Stimulated activated CD4-positive, alpha-beta T cell treated with anti-CD3 and anti-CD28 coated beads, Interleukin-1b, Interleukin-23, amount 100 ng/mL, for 24 hours (primary cell): ENCODE data around the gene PRELID3B.
"Not testable (repeated sequence)": the region's sequence is repeated elsewhere in the genome, so short reads cannot be mapped to it uniquely, and the experiment has no call there.

Experiments
- DNase-seq, 4 experiments: peaks; one replicate each; pipeline ENCODE4 v3.0.0-alpha.2; 2020; ENCODE audit warnings: low read depth in 4 of 4, low spot score in 1 of 4

PRELID3B gene

DNA sequence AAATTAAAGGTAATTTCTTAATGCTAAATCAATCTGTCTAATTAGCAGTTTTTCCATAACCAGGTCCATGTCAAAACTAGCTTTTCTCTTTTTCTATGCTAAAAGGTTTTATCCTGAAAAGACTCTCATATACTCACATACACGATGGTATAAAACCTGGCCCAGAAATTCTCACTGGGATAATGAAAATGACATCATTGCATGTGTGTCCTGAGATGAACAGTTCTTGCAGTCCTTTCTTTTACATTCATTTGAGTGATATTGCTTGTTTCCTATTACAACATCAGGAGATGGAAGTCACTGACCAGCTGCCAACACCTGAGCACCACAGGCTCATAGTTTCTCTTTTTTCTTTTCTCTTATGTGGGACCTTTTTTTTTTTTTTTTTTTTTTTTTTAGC is 7.9 kb upstream of the PRELID3B start:
- DNase-seq, result no peak

DNA sequence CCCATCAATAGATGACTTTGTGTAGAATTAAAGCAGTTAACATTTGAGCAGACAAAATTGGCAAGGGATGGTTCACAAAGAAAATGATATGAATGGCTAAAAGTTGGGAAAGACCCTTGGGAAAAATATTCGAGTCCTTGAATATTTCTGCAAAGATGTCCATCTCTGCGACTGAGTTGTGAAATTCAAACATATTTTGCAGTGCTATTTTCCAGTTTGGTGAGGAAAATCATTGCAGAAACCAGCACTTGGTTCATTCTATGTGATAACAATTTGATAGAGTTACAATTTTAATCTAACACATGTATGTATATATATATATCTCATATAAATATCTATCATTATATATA is 6.1 kb upstream of the PRELID3B start:
- no peak for DNase-seq

DNA sequence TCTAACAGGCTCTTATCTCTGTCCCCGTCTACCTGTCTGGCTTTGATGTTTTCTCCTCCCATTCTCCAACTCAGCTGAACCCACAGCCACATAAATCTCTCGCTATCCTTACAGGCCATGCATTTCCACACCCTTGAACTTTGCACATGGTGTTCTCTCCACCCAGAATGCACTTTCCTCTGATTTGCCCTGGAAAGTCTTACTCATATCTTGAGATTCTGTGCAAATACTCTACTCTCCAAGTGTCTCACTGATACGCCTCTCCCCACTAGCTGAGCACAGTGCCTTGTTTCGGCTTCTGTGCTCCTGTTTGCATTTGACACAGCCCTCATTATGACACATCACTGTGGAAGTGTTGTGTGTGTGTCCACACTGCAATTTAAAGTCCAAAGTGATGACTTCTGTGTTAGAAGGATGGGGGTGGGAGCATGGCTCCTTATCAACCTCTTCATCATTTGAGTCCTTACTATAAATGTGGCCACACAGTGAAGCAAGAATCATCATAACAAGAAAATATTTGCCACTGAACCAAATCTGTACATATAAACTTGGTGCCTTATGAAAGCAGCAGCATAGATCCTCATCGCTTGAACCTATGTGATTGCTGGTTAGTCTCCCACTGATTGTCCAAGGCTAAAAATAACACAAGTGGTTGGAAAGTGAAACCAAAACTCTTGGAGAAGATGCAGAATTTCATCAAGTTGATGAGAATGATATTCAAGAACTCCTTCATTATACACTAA is 5.5 kb upstream of the PRELID3B start:
- DNase-seq, result no peak

DNA sequence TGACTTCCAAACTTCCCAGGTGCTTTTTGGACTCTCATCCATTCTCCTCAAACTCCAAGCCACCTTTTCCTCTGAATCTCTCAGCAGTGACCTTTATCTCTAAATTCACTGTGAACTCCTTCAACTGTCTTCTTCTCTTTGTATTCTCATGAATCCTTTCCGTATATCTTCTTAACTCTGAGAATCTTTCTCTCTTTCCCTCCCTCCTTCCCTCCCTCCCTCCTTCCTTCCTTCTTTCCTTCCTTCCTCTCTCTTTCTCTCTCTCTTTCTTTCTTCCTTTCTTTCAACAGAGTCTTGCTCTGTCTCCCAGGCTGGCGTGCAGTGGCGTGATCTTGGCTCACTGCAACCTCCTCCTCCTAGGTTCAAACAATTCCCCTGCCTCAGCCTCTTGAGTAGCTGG is 4.3 kb upstream of the PRELID3B start:
- no peak for DNase-seq

DNA sequence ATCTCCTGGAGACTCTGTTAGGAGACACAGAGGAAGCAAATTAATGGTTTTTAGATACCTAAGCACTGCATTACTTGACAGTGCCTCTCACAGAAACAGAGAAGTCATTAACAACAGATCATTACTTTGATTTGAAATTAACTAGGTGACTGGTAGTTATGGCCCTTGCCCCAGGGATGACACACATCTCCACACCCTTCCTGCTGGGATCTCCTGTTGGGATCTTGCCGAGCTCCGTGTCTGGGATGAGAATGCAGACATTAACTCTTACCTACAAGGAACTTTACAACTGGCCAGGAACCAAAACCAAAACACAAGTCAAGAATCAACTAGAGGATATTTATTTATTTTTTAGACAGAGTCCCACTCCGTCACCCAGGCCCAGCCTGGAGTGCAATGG is 2.2 kb upstream of the PRELID3B start:
- no peak for DNase-seq

DNA sequence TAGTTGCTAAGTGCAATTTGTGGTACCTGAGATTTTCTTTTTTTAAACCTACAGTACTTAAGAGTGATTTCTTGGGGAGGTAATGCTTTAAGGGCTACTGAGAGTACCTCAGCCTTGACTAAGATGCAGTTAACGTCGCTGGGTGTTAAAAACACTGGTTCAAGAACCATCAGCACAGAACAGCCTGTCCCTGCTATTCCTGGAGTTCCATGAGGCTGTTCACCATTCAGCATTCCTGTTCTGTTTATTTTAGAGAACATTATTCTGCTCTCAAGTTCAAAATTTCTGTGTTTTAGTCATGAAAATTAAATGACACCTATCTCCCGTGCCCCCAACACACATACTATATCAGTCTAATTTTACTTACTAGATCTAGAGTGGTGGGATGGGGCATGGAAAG is 1.7 kb upstream of the PRELID3B start:
- no peak for DNase-seq

DNA sequence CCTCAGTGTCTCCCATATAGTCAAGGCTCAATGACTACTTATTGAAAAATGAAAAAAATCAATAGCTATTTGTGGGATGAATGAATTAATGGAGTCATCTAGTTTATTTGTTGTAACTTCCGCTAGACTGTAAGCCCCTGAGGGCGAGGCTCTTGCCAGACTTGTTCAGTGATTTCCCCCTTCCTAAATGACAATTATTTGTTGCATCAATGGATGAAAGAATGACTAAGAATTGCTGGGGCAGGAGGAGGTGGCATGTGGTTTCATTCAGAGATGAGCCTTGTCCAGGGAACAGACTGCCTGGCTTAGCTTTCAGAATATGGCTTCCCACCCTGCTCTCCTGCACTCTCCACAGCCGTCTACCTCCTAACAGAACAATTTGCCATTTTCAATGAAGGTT is 1.1 kb upstream of the PRELID3B start:
- no peak for DNase-seq

DNA sequence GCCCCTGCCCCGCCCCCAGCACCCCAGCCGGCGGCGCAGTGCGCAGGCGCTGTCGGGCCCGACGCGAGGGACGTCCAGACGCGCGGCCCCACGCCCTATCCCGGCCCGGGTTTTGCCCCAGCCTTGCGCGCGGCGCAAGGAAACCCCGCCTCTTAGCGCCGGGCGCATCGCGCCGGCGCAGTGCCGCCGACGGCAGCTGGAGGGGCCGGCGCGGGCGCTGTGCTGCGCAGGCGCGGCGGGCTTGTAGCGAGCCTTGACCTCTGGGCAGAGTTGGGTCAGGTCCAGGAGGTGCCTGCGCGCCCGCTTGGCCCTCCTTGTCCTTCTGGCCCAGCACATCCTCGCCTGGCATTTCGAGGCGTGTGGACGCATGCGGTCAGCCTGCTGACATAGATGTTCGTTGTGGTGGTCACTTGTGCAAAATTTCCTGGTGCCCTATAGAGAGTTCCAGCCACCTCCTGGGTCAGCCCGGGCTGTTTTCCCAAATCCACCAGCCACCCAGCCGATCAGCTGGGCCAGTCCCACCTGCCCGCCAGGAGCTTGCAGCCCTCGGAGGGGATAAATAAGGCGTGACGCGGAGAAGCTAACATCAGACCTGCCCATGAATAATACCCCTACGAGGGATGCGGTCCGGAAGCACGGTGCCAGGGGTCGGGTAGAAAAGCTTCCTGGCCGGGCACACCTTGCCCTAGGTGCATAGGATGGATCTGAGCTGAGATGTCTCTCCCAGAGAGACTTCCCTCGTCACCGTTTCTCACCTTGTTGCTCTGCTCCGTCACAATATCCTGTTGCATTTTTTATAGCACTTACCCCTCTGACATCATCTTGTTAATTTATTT is 428 bp upstream of the PRELID3B start:
- DNase-seq, result peak; percentile 81 to 94 (median 92)

DNA sequence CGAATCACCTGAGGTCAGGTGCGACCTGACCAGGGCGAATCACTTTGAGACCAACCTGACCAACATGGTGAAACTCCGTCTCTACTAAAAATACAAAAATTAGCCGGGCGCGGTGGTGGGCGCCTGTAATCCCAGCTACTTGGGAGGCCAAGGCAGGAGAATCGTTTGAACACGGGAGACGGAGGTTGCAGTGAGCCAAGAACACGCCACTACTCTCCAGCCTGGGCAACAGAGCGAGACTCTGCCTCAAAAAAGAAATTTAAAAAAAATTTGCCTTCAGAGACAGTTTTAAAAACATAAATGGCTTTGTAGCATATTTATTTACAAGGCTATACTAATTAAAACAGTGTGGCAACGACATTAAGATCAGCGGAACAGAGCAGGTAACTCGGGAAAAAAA is 1.1 kb downstream of the PRELID3B start:
- DNase-seq, result not testable (repeated sequence)

DNA sequence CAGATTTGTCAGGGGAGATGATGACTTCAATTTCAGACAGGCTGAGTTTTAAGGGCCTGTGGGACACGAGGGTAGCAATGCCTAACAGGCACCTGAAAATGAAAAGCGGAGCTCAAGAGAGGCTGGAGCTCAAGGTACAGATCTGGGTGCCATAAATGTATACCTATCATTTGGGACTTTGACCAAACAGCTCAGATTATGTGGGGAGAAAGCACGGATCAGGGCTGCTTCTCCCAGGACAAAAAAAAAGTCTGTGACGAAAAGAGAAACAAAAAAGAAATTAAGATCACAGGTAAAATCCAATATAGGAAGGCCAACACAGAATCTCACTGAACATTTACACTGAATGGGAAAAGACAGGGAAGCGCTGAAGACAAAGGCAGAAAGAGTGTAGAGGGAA is 1.9 kb downstream of the PRELID3B start:
- no peak for DNase-seq

DNA sequence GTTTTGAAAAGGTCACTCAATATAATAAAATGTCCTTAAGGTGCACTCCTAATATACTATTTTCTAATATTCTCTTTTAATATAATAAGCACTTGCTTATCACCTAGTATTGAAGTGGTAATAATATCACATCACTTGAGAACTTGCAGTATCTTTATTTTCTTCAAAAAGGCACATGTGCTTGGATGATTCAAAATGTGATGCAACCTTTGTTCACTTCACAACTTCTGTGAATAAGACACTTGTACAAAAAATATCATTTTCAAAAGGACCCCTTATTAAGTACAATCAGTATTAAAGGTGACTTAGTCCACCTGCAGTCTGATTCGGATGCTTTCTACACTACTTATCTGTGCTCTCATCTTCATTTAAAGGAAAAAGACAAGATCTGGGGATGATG is 3.4 kb downstream of the PRELID3B start:
- DNase-seq, result no peak

DNA sequence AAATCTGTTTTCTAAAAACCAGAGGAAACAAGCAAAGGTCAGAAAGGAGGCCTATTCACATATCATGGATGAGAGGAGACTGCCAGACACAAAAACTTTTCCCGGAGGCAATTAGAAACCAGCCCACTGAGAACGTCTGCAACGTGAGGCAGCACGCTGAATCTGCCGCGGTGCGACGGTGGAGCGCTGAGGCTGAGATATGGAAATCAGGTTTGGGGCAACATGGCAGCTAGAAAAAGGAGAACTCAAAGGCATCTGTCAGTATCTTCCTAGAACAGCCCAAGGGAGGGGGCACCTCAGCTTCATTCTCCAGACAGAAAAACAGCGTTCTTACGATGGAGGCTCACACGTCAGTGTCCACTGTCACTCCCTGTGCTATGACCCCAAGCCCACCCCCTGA is 5.2 kb downstream of the PRELID3B start:
- no peak for DNase-seq

DNA sequence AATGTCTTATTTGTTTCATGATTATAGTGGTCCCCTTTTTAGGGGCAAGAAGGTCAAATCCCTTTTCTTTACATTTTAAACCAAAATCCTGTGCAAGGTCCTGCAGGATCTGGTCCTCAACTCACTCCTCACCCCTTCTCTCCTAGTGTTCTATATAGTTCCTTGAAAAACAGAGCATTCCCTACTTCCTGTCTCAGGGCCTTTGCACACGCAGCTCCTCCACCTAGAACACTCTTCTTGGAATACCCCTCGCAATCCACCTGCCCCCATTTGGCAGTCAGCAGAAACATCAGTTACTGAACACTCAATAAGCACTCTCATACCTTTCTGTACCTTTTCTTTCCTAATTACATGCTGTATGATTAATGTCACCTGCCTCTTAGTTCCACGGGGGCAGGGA is 7.2 kb downstream of the PRELID3B start:
- DNase-seq, result no peak

DNA sequence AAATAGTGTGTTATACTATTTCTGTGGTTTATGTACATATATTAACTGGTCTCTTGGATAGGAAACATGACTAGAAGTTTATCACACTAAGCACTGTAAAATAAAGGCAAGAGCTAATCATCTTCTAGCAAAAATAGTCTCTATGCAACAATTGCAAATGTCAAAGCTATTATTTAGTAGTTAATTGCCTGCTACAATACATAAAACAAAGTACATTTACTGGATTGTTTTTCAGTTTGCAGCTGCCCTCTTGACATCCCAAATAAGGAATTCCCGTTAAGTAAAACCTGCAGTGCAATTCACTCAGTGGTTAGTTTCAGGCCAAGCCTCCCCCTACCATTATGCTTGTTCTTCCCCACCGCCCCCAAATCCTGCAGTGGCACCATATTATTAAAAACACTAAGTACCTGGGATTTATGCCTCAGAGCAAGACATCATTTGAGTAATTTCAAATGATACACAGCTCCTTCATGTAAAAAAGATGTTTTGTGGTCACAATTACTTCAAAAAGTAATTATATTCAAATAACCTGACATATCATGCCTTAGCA is 8.9 kb downstream of the PRELID3B start:
- DNase-seq, result no peak

DNA sequence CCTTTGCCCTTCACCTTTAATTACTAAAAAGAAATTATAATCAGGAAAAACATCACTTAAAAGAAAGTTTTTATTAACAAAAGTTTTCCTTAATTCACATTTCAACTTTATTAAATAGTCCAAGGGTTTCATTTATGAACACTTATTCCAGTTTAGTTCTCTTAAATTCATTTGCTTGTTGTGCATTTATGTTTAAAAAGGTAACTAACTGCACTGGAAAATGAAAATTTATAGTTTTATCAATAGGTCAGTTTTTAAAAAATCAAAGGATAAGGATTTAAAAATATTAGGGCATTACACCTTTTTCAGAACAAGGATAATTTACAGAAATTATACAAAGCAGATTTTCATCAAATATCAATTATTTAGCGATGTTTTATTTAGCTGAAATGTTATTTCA is 9.5 kb downstream of the PRELID3B start:
- no peak for DNase-seq

DNA sequence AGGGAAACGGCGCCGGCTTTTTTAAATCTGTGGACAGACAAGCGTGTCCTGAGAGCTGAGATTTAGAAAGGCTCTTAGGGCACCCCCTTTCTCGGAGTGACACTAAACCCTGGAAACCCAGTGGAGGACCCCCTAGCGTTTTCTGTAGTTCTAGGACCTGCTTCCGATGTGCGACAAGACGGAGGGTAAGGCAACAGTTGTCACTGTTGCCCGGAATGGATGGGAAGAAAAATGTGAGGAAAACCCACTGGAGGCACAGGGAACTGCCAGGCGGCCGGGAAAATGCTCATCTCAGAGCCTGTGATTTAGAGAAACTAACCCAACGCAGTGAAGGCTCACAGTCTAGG is 9.9 kb downstream of the PRELID3B start:
- DNase-seq, result no peak

DNA sequence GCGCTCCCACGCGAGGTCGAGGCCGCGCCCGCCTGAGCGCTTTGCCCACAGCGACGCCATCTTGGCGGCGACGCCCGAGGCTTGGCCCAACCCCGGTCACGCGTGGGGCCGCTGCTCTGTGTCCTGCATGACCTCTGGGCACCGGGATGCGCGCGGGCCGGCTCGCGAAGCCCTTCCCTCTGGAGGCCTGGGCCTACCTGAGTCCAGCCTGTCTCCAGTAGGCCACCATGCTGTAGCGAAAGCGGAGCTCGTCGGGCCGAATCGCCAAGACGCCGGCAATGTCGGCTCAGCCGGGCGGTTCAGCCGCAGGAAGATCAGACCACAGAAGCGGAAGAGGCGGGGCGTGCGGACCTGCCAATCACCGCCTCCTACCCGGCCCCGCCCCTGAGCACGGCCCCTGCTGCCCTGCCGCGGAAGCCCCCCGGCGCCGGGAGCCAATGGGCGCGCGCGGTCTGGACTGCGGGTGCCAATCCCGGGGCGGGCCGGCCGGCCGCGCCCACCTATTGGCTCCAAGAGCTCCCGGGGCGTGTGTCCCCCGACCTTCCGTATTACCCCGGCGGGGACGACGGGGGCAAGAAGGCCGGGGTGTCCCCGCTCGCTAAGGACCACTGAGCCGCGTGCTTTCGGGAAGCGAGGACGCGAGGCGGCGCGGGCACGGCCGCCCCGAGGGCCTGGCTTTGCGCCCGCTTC is 10.4 kb downstream of the PRELID3B start, which contains the start of gene ATP5F1E:
Gene ATP5F1E (minus strand): TSS at position 313 of the 690 bp plus-strand sequence. CDS start 84 bp downstream, at position 229.
- DNase-seq, result peak; percentile 89 to 95 (median 90)

DNA sequence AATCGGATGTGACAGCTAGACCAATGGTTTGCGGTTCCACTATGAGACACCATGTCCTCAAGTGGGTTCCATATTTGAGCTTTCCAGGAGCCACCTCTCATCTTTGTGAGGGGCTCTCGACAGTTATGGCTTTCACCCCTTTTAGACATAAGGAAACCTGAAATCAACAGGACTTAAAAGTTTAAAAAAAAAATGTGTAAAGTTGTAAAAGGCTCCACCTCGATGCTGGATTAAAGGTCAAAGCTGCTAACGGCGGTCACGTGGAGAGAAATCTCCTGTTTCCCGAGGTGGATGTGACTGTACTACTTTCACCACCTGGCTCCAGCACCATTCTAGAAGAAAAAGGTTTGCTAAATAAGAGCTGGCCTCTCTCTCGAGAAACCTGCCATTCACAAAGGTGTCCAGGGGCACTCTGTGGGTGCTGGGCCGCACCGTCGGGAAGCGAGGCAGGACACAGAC is 11.0 kb downstream of the PRELID3B start:
- no peak for DNase-seq

DNA sequence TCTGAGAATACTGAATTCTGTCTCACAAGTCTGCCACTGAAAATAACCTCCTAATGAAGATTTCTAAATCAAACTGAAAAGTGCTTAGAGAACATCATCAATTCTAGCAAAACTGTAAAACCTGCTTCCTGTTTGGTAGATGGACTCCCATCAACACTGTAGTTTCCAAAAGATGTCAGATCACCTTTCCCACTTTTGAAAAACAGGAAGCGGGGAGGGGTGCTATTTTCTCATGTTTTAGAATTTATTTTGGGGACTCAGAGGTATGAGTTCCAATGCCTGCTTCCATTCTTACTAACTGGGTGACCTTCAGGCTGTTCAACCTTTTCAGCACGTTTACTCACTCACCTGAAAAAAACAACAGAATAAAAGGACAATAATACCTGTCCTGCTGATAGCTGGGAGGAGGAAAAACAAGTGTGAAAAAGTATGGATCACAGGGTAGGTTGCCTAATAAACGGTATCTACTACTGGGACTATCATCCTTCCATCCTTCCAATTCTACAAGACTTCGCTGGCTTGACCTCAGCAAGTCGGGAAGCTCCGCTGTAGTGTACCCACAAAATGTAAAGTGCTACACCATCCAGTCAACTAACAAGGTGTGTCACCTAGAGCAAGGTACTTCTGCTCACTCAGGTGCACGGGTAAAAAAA is 11.5 kb downstream of the PRELID3B start:
- no peak for DNase-seq

DNA sequence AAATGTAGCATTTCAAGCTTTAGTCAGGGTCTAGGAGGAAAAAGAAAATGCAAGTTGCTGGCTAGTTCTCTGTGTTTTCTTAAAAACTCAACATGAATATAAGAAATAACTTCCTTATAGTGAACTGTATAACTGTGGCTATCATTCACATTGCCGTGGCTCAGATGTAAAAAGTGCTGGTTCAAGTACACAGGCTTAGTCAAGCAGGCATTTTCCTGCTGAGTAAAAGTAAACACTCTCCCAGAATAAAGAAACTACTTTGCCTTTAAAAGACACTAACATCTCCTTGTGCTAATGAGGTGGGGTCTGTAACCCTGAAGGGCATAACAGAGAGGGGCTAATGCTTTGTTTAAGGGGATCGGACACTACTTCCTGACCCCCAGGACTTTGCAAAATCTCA is 13.8 kb downstream of the PRELID3B start:
- DNase-seq, result no peak

DNA sequence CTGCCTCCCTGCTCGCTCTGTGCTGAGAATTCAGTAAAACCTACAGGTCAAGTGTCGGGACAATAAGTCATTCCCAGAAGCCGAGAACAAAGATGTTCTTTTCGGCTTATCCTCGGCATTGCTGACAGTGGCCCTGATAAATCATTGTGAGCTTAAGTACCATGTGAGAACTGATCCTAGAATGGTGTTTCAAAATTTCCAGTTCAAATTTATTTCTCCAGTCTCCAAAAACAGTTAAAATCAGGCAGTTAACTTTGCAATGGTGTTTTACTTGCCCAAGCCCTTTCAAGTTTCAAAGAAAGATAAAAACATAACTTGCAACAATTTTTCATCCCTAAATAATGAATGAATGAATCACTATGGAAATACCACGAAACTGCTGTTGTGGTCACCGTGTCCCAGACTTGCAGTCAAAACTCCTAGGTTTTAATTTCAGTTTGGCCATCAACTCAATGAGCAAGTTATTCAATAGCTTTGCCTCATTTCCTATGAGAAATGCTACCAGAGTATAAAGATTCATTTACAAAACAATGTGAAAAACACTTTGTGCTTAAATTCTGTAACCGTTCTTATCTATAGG is 14.8 kb downstream of the PRELID3B start:
- DNase-seq, result no peak
